Measurements from ENCODE around the gene PTPRCAP. TPM values are rescaled to one million over a fixed set of nuclear protein-coding genes. Genes with fewer than 3 reads are reported as not detected.
A peak's percentile ranks its signal among the peaks of the same experiment; 100 is the strongest.

Gene PTPRCAP
- total RNA-seq, 1 experiment from 2014 or later: 1.7 TPM

DNA sequence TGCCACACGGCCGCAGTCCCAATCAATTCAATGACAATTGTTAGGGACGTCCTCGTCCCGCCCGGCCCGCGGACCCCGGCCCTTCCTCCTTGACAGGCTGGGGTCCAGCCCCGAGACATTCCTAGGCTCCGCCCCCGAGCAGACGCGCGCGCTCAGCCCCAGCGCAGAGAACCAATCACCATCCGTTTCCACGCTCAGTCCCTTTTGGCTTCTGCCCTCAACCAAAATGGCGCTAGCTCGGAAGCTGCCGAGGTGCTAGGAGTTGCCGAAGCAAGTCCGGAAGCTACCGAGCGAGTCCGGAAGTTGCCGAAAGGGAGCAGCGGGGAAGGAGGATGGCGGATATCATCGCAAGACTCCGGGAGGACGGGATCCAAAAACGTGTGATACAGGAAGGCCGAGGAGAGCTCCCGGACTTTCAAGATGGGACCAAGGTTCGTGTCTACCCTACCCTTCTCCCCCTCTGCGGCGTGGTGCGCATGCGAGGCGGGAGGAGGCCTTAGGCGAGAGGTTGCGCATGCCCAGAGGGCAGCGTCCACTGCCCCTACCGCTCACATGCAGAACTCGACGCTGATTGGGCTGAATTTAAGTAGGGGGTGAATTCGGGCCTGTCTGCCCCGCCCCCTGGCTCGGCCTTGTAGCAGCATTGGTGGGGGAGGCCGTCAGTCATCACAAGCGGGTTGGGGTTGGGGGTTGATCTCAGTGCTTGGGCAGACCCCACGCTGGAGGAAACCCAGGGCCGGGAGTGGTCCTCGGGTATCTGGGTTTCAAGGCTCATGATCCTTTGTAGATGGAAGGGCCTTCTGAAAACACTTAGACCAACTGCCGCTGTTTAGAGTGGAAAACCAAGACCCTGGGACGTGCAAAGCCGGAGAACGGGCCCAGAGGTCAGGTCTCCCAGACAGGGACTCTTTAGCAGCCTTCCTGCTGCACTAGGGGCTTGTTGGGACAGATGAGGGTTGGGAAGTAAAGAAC is 45.6 kb upstream of the PTPRCAP start, which contains the start of gene AIP:
TSS of gene AIP (plus strand) at position 200 of the 972 bp plus-strand sequence. CDS start at position 333, 133 bp downstream.
- Histone ChIP-seq H2BK5ac (ENCODE audit: insufficient read length, low read length) (no peak within 1 kb of the TSS), H4K5ac (ENCODE audit: insufficient read length, low read depth, low read length) (no peak within 1 kb of the TSS), H2BK20ac (ENCODE audit: low read depth, low read length, poor library complexity, severe bottlenecking) (no peak within 1 kb of the TSS), H3K9me3 (ENCODE audit: control insufficient read depth, low read depth, low read length) (no peaks in the 10 kb centered on the region), H3K79me2 (ENCODE audit: insufficient read depth, low read length) (no peaks in the 10 kb centered on the region), H3K56ac (ENCODE audit: insufficient read length, low read depth, low read length) (no peak within 1 kb of the TSS), H2BK120ac (ENCODE audit: low read depth, low read length, poor library complexity, severe bottlenecking) (no peak within 1 kb of the TSS), H3K18ac (ENCODE audit: insufficient read length, low read depth, low read length) (peak within 1 kb of the TSS; percentile 22), H4K8ac (replicated peaks; ENCODE audit: insufficient read length, low read depth, low read length) (no peak within 1 kb of the TSS), H3K27ac (ENCODE audit: insufficient read length, low read depth, low read length) (no peak within 1 kb of the TSS), H2BK15ac (ENCODE audit: low read depth, low read length) (no peak within 1 kb of the TSS), H3K4me1 (ENCODE audit: insufficient read depth, low read length) (no peaks in the 10 kb centered on the region; the same call in 1 of the 2 replicates), H4K91ac (ENCODE audit: insufficient read length, low read depth, low read length) (no peak within 1 kb of the TSS), H2AK5ac (ENCODE audit: insufficient read length, low read length) (no peak within 1 kb of the TSS), H3K9ac (ENCODE audit: extremely low read depth, insufficient read length, low read length) (peak within 1 kb of the TSS; percentile 1), H3K4me2 (ENCODE audit: insufficient read depth, insufficient read length, low read length) (peak within 1 kb of the TSS; percentile 7), H3K14ac (ENCODE audit: insufficient read depth, low read length) (peak within 1 kb of the TSS; percentile 3; the same call in 1 of the 2 replicates), H2AFZ (ENCODE audit: low read length) (no peak within 1 kb of the TSS), H3K27me3 (ENCODE audit: insufficient read depth, low read length) (no peaks in the 10 kb centered on the region; the same call in 1 of the 2 replicates), H3K23me2 (ENCODE audit: insufficient read length, low read depth, low read length, poor library complexity, severe bottlenecking) (no peaks in the 10 kb centered on the region), H3K79me1 (ENCODE audit: insufficient read depth, low read depth, low read length, poor library complexity, severe bottlenecking) (no peaks in the 10 kb centered on the region), H3K23ac (ENCODE audit: insufficient read length, low read depth, low read length) (no peak within 1 kb of the TSS), H3K4ac (ENCODE audit: low read depth, low read length) (no peak within 1 kb of the TSS), H2BK12ac (ENCODE audit: insufficient read length, low read depth, low read length) (no peak within 1 kb of the TSS), H3T11ph (ENCODE audit: low read length) (no peak within 1 kb of the TSS), H4K20me1 (ENCODE audit: control insufficient read depth, insufficient read depth, insufficient read length) (no peaks in the 10 kb centered on the region)
- peaks cover 19 to 25% of the 10 kb centered on the region in 2 experiments for H3K4me1 Mint-ChIP-seq
- H3K4me3 Mint-ChIP-seq: peak within 1 kb of the TSS; percentile 83 to 84
- H3K27me3 Mint-ChIP-seq (ENCODE audit: low read depth): peaks cover 28% of the 10 kb centered on the region
- DNase-seq: peak; percentile 98
- TF ChIP-seq, protein P1, sequence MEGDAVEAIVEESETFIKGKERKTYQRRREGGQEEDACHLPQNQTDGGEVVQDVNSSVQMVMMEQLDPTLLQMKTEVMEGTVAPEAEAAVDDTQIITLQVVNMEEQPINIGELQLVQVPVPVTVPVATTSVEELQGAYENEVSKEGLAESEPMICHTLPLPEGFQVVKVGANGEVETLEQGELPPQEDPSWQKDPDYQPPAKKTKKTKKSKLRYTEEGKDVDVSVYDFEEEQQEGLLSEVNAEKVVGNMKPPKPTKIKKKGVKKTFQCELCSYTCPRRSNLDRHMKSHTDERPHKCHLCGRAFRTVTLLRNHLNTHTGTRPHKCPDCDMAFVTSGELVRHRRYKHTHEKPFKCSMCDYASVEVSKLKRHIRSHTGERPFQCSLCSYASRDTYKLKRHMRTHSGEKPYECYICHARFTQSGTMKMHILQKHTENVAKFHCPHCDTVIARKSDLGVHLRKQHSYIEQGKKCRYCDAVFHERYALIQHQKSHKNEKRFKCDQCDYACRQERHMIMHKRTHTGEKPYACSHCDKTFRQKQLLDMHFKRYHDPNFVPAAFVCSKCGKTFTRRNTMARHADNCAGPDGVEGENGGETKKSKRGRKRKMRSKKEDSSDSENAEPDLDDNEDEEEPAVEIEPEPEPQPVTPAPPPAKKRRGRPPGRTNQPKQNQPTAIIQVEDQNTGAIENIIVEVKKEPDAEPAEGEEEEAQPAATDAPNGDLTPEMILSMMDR (conservative IDR thresholded peaks at IDR 0.05): no peak; the same call in 2 of the 3 replicates
- peak within 1 kb of the TSS; percentile 93 to 98 (median 94); a peak in 6 of 7 replicates for H3K27ac Mint-ChIP-seq
- H3K36me3 Mint-ChIP-seq (ENCODE audit: insufficient read depth in 1 of 3, low read depth in 3 of 3): peaks cover 5 to 10% (median 8%) of the 10 kb centered on the region in 3 experiments; a peak in 6 of 7 replicates
- whole genome bisulfite sequencing (ENCODE audit: extremely low coverage, insufficient read length, low lambda C conversion rate): no CpG with 5 or more reads among the region's 60 CpGs
- H3K9me3 Mint-ChIP-seq: peaks cover 0 to under 1% of the 10 kb centered on the region in 2 experiments; a peak in 1 of 5 replicates
